Measurements from ENCODE around the gene CDK11A.

GRCh38 chr1:1665815-1666251 is 58.3 kb downstream of the CDK11A start:
- TF ChIP-seq CTCF (IDR thresholded peaks at IDR 0.05; ENCODE audit: poor library complexity), result peak; percentile 33
- TF ChIP-seq EZH2 (IDR thresholded peaks at IDR 0.05; ENCODE audit: borderline replicate concordance), result no peak
